Stimulated activated naive CD8-positive, alpha-beta T cell treated with anti-CD3 and anti-CD28 coated beads, Interleukin-15, amount 100 ng/mL, for 72 hours (primary cell): ENCODE measurements around the gene C1orf174.

ENCODE experiments used
- ATAC-seq: fragments of 150-1000 bp; cut with Tn5 transposase; 2 replicates; pipeline ENCODE4 v1.10.0; 2021; ENCODE audit warnings: mild to moderate bottlenecking, moderate library complexity
- DNase-seq, 2 donors: peaks; one replicate each; pipeline ENCODE4 v3.0.0; 2021 to 2022
- H3K27ac Mint-ChIP-seq, 2 donors: one replicate each; pipeline ENCODE4 v1.8.0; 2022; ENCODE audit warnings: mild to moderate bottlenecking in 2 of 2, mixed read lengths in 2 of 2, moderate library complexity in 2 of 2
- H3K27me3 Mint-ChIP-seq: one replicate; pipeline ENCODE4 v1.8.0; 2022; ENCODE audit warnings: mixed read lengths
- H3K4me1 Mint-ChIP-seq: one replicate; pipeline ENCODE4 v1.8.0; 2022; ENCODE audit warnings: mild to moderate bottlenecking, mixed read lengths
- H3K4me3 Mint-ChIP-seq, 2 donors: one replicate each; pipeline ENCODE4 v1.8.0; 2022; ENCODE audit warnings: mild to moderate bottlenecking in 2 of 2, mixed read lengths in 2 of 2, moderate library complexity in 1 of 2
- H3K9me3 Mint-ChIP-seq, 2 donors: one replicate each; pipeline ENCODE4 v1.8.0; 2022; ENCODE audit warnings: mixed read lengths in 2 of 2

C1orf174 gene

GRCh38 chr1:3907031-3907534 is 7.0 kb upstream of the C1orf174 start:
- Mint-ChIP-seq H3K27ac (no peak overlapping the region), H3K4me3 (no peak overlapping the region), H3K9me3 (no peaks in the 10 kb centered on the region), H3K27me3 (peaks cover 29% of the 10 kb centered on the region), H3K4me1 (peaks cover 36% of the 10 kb centered on the region)
- DNase-seq (peak in 1 of 2 donors; percentile 30), ATAC-seq (peak; percentile 44)

- H3K27me3 Mint-ChIP-seq: peaks cover 26% of the 10 kb centered on the region
- DNase-seq (no peak), ATAC-seq (no peak)
- no peaks in the 10 kb centered on the region for H3K9me3 Mint-ChIP-seq
- H3K4me3 Mint-ChIP-seq: no peak overlapping the region
- H3K4me1 Mint-ChIP-seq: peaks cover 40% of the 10 kb centered on the region
- no peak overlapping the region for H3K27ac Mint-ChIP-seq
Measured at GRCh38 chr1:3906672-3907020, 6.6 kb upstream of the C1orf174 start.

GRCh38 chr1:3905953-3906671 is 6.0 kb upstream of the C1orf174 start:
- no peaks in the 10 kb centered on the region for H3K9me3 Mint-ChIP-seq
- ATAC-seq: no peak
- no peak overlapping the region for H3K4me3 Mint-ChIP-seq
- peaks cover 20% of the 10 kb centered on the region for H3K27me3 Mint-ChIP-seq
- no peak overlapping the region for H3K27ac Mint-ChIP-seq
- H3K4me1 Mint-ChIP-seq: peaks cover 43% of the 10 kb centered on the region
- no peak for DNase-seq

GRCh38 chr1:3905266-3905952 is 5.3 kb upstream of the C1orf174 start:
- Mint-ChIP-seq H3K27me3 (peaks cover 13% of the 10 kb centered on the region), H3K27ac (no peak overlapping the region), H3K4me1 (peaks cover 37% of the 10 kb centered on the region), H3K9me3 (no peaks in the 10 kb centered on the region), H3K4me3 (no peak overlapping the region)
- no peak for DNase-seq
- no peak for ATAC-seq

GRCh38 chr1:3904843-3905185 is 4.7 kb upstream of the C1orf174 start:
- peaks cover 37% of the 10 kb centered on the region for H3K4me1 Mint-ChIP-seq
- ATAC-seq (no peak), DNase-seq (no peak)
- H3K4me3 Mint-ChIP-seq: no peak overlapping the region
- no peak overlapping the region for H3K27ac Mint-ChIP-seq
- H3K9me3 Mint-ChIP-seq: no peaks in the 10 kb centered on the region
- H3K27me3 Mint-ChIP-seq: peaks cover 8% of the 10 kb centered on the region

GRCh38 chr1:3904006-3904842 is 4.2 kb upstream of the C1orf174 start:
- peaks cover 8% of the 10 kb centered on the region for H3K27me3 Mint-ChIP-seq
- H3K27ac Mint-ChIP-seq: peak overlapping the region; percentile 0 to 23
- no peaks in the 10 kb centered on the region for H3K9me3 Mint-ChIP-seq
- ATAC-seq (no peak), DNase-seq (no peak)
- peaks cover 41% of the 10 kb centered on the region for H3K4me1 Mint-ChIP-seq
- no peak overlapping the region for H3K4me3 Mint-ChIP-seq

- H3K4me1 Mint-ChIP-seq: peaks cover 49% of the 10 kb centered on the region
- ATAC-seq (no peak), DNase-seq (no peak)
- H3K27ac Mint-ChIP-seq: peak overlapping the region; percentile 0 to 23
- H3K27me3 Mint-ChIP-seq: peaks cover 4% of the 10 kb centered on the region
- H3K9me3 Mint-ChIP-seq: no peaks in the 10 kb centered on the region
- peak overlapping the region; percentile 23 to 91 for H3K4me3 Mint-ChIP-seq
Measured at GRCh38 chr1:3903141-3904005, 3.3 kb upstream of the C1orf174 start.

- peaks cover 0 to 6% of the 10 kb centered on the region in 2 donors for H3K9me3 Mint-ChIP-seq
- H3K27me3 Mint-ChIP-seq: no peaks in the 10 kb centered on the region
- ATAC-seq: no peak
- H3K4me3 Mint-ChIP-seq: peak overlapping the region; percentile 91 to 98
- peak overlapping the region in 1 of 2 donors; percentile 54 for H3K27ac Mint-ChIP-seq
- no peak for DNase-seq
- H3K4me1 Mint-ChIP-seq: peaks cover 57% of the 10 kb centered on the region
Measured at GRCh38 chr1:3902571-3903091, 2.6 kb upstream of the C1orf174 start.

GRCh38 chr1:3902111-3902511 is 2.0 kb upstream of the C1orf174 start:
- H3K4me1 Mint-ChIP-seq: peaks cover 58% of the 10 kb centered on the region
- H3K9me3 Mint-ChIP-seq: peaks cover 4 to 11% of the 10 kb centered on the region in 2 donors
- no peaks in the 10 kb centered on the region for H3K27me3 Mint-ChIP-seq
- DNase-seq (no peak), ATAC-seq (no peak)
- peak overlapping the region; percentile 91 to 98 for H3K4me3 Mint-ChIP-seq
- peak overlapping the region; percentile 59 to 85 for H3K27ac Mint-ChIP-seq

- peak overlapping the region; percentile 98 to 99 for H3K27ac Mint-ChIP-seq
- no peaks in the 10 kb centered on the region for H3K27me3 Mint-ChIP-seq
- DNase-seq (peak; percentile 90 to 95), ATAC-seq (peak; percentile 65)
- H3K9me3 Mint-ChIP-seq: peaks cover 5 to 13% of the 10 kb centered on the region in 2 donors
- H3K4me3 Mint-ChIP-seq: peak overlapping the region; percentile 91 to 98
- H3K4me1 Mint-ChIP-seq: peaks cover 66% of the 10 kb centered on the region
Measured at GRCh38 chr1:3900969-3901529, 977 bp upstream of the C1orf174 start.

GRCh38 chr1:3899754-3900149 is 320 bp downstream of the C1orf174 start:
- peak overlapping the region; percentile 98 to 99 for H3K27ac Mint-ChIP-seq
- peak overlapping the region; percentile 91 to 98 for H3K4me3 Mint-ChIP-seq
- ATAC-seq: no peak
- peaks cover 5 to 13% of the 10 kb centered on the region in 2 donors for H3K9me3 Mint-ChIP-seq
- no peaks in the 10 kb centered on the region for H3K27me3 Mint-ChIP-seq
- peaks cover 69% of the 10 kb centered on the region for H3K4me1 Mint-ChIP-seq
- peak in 1 of 2 donors; percentile 54 for DNase-seq

GRCh38 chr1:3898994-3899753 is 898 bp downstream of the C1orf174 start:
- Mint-ChIP-seq H3K4me3 (peak overlapping the region; percentile 91 to 98), H3K27ac (peak overlapping the region; percentile 90 to 99), H3K4me1 (peaks cover 69% of the 10 kb centered on the region), H3K9me3 (peaks cover 5 to 13% of the 10 kb centered on the region in 2 donors), H3K27me3 (no peaks in the 10 kb centered on the region)
- DNase-seq (no peak), ATAC-seq (no peak)

GRCh38 chr1:3898475-3898735 is 1.7 kb downstream of the C1orf174 start:
- H3K27me3 Mint-ChIP-seq: no peaks in the 10 kb centered on the region

More at GRCh38 chr1:3898475-3898735, 1.7 kb downstream of the C1orf174 start:
- ATAC-seq: no peak
- Mint-ChIP-seq H3K27ac (no peak overlapping the region), H3K4me1 (peaks cover 62% of the 10 kb centered on the region), H3K9me3 (peaks cover 5 to 13% of the 10 kb centered on the region in 2 donors), H3K4me3 (peak overlapping the region in 1 of 2 donors; percentile 98)
- DNase-seq: no peak
